Neural crest cell (in vitro differentiated cells): ENCODE results near the gene QRFP. TPM values are rescaled to one million over a fixed set of nuclear protein-coding genes. Genes with fewer than 3 reads are reported as not detected.

ENCODE experiments used
- DNase-seq: peaks from one replicate; pipeline ENCODE4 v3.0.0; 2021; ENCODE audit warnings: low read depth, mixed read lengths, low spot score
- H3K27ac Mint-ChIP-seq: one replicate; pipeline ENCODE4 v1.8.0; 2021; ENCODE audit warnings: mild to moderate bottlenecking, mixed read lengths; ENCODE audit not compliant: unreplicated experiment
- H3K27me3 Mint-ChIP-seq: 2 replicates; pipeline ENCODE4 v1.8.0; 2021; ENCODE audit warnings: low read depth, mild to moderate bottlenecking, mixed read lengths
- H3K36me3 Mint-ChIP-seq: 2 replicates; pipeline ENCODE4 v1.8.0; 2021; ENCODE audit warnings: low read depth, mild to moderate bottlenecking, mixed read lengths
- H3K4me1 Mint-ChIP-seq: 2 replicates; pipeline ENCODE4 v1.8.0; 2021; ENCODE audit warnings: mixed read lengths
- H3K4me3 Mint-ChIP-seq: one replicate; pipeline ENCODE4 v1.8.0; 2021; ENCODE audit warnings: mild to moderate bottlenecking, mixed read lengths
- H3K9me3 Mint-ChIP-seq: 2 replicates; pipeline ENCODE4 v1.8.0; 2021; ENCODE audit warnings: mixed read lengths
- CTCF ChIP-seq: fragments of 200-600 bp; sonication (generic); conservative IDR thresholded peaks from 2 replicates; pipeline ENCODE4 v1.5.0; 2021; ENCODE audit warnings: antibody characterized with exemption, mild to moderate bottlenecking
- total RNA-seq: library from RNA; stranded (reverse); gene quantifications from 2 replicates; pipeline ENCODE4 v1.2.1, GENCODE V29; 2021

Gene QRFP
- total RNA-seq, 1 donor from 2014 or later = not detected

- DNase-seq = no peak
- Mint-ChIP-seq H3K4me1 (peaks cover 20% of the 10 kb centered on the region), H3K27me3 (peaks cover 27% of the 10 kb centered on the region), H3K4me3 (no peak overlapping the region), H3K27ac (no peak overlapping the region), H3K9me3 (no peaks in the 10 kb centered on the region), H3K36me3 (no peaks in the 10 kb centered on the region)
- no peak for TF ChIP-seq CTCF
Measured at GRCh38 chr9:130919559-130920145, 23.0 kb upstream of the QRFP start.

GRCh38 chr9:130918826-130919558 is 22.4 kb upstream of the QRFP start:
- no peak for DNase-seq
- H3K27ac Mint-ChIP-seq = no peak overlapping the region
- peaks cover 20% of the 10 kb centered on the region for H3K4me1 Mint-ChIP-seq
- H3K27me3 Mint-ChIP-seq = peaks cover 27% of the 10 kb centered on the region
- TF ChIP-seq CTCF = no peak
- H3K36me3 Mint-ChIP-seq = no peaks in the 10 kb centered on the region
- no peak overlapping the region for H3K4me3 Mint-ChIP-seq
- H3K9me3 Mint-ChIP-seq = no peaks in the 10 kb centered on the region

DNA sequence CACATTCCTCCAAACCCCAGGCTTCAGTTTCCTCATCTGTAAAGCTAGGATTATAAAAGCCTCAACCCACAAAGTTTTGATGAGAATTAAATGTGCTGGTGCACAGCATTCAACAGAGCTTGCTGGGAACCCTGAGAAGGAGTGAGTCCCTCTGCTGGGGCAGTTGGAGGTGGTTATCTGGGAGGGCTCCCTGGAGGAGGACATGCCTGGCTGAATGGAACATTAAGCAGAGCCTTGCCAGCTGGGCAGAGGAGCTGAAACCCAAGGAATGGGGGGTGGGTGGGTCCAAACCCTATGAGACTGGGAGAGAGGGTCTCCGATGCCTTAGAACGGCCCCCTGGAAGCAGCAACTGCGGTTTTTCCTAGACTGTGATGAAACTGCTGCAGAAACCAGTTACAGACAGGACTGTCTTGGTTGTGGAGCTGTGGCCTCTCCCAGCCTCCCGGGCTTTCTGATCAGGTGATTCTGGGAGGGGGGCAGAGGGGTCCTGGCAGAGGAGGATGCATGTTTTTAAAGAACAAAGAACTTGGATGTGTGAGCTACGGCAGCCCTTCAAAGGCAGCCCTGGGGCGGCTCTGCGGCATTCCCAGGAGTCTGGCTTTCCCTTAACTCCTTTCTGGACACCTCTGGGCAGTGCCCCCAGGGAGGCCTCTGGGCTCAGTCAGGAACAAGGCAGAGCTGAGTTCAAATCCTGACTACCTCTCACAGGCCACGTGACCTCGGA is 21.7 kb upstream of the QRFP start:
- Mint-ChIP-seq H3K27ac (no peak overlapping the region), H3K4me3 (no peak overlapping the region), H3K27me3 (peaks cover 27% of the 10 kb centered on the region), H3K9me3 (no peaks in the 10 kb centered on the region), H3K36me3 (no peaks in the 10 kb centered on the region), H3K4me1 (peaks cover 22% of the 10 kb centered on the region)
- no peak for DNase-seq
- no peak for TF ChIP-seq CTCF

DNA sequence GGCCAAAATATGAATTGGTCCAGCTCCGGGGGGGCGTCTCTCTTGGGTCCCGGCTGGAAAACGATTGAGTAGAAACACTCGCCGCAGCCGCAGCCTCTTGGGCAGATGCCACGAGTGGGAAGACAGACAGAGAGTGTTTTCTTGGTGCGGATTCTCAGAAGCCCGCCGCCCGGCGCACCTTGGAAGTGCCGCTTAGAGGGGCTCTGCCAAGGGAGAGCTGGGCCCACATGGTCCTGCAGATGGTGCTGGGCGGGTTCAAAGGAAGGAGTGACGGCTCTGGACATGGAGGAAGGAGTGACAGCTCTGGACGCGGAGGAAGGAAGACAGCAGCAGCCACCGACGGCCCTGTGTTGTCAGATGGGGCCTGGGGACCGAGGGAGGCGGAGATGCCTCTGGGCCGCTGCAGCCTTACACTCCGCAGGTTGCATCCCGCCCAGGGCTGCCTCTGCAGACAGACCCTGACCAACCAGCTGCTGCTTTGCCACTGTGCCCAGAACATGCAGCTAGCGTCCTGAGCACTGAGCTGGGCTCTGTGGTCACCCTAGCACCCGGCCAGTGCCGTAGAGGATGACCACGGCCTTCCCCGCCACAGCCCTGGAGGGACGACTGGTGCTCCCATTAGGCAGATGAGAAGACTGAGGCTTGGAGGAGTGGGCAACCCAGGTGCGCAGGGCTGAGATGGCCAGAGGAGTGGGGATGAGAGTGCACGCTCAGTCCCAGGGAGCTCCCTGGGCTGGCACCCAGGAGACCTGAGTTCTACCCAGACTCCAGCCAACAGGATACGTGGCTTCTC is 20.8 kb upstream of the QRFP start:
- peaks cover 18% of the 10 kb centered on the region for H3K27me3 Mint-ChIP-seq
- H3K36me3 Mint-ChIP-seq = no peaks in the 10 kb centered on the region
- no peak overlapping the region for H3K4me3 Mint-ChIP-seq
- no peaks in the 10 kb centered on the region for H3K9me3 Mint-ChIP-seq
- no peak for DNase-seq
- H3K27ac Mint-ChIP-seq = no peak overlapping the region
- H3K4me1 Mint-ChIP-seq = peaks cover 18% of the 10 kb centered on the region
- no peak for TF ChIP-seq CTCF

GRCh38 chr9:130915096-130915447 is 18.5 kb upstream of the QRFP start:
- Mint-ChIP-seq H3K27ac (no peak overlapping the region), H3K27me3 (peaks cover 14% of the 10 kb centered on the region), H3K4me1 (peaks cover 11% of the 10 kb centered on the region), H3K36me3 (no peaks in the 10 kb centered on the region), H3K4me3 (no peak overlapping the region), H3K9me3 (no peaks in the 10 kb centered on the region)
- TF ChIP-seq CTCF = no peak
- DNase-seq = no peak
